ENCODE measurements around the gene THEMIS. TPM values are rescaled to one million over a fixed set of nuclear protein-coding genes. Genes with fewer than 3 reads are reported as not detected.

THEMIS gene
- total and polyA plus RNA-seq, 2 of the 4 experiments (the other 2 are of a cell fraction), result not detected

DNA sequence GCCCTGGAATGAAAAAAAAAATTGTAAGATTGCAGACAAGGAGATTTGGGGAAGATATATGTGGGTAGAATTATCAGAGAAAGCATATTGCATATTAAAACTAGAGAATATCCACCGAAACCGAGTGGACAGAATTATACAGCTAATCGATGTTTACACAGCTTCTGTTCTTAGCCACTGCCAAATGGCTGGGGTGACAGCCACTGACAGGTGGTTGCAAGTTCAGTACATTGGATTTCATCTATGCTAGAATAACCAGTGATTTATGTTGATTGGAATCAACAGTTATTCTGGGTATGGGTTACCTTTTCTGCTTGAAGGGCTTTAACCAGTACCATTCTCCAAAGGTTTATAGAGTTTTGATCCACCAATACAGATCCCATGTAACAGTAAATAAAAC lies 48.4 kb upstream of the THEMIS start (continued):
- TF ChIP-seq USF2 (IDR thresholded peaks at IDR 0.05; ENCODE audit: low read depth, low read length), result no peak

- intact Hi-C loops (cut with micrococcal nuclease), result no loop called here
- Histone ChIP-seq H2BK5ac (ENCODE audit: low read depth, low read length, poor library complexity, severe bottlenecking) (no peak overlapping the region), H3K9me1 (ENCODE audit: insufficient read depth, low read length) (no peaks in the 10 kb centered on the region), H4K8ac (ENCODE audit: low read depth in 2 of 2, low read length in 2 of 2) (no peak overlapping the region), H3K4me3 (ENCODE audit: insufficient read depth, low read depth, low read length) (no peak overlapping the region), H3K18ac (ENCODE audit: low read depth, low read length) (no peak overlapping the region), H3K4me1 (ENCODE audit: control insufficient read depth, insufficient read depth, low read length) (no peaks in the 10 kb centered on the region), H3K56ac (ENCODE audit: extremely low read depth, insufficient read depth, low read length) (no peak overlapping the region), H4K91ac (ENCODE audit: insufficient read depth, low read depth, low read length) (no peak overlapping the region), H3K9ac (ENCODE audit: low read depth, low read length) (no peak overlapping the region), H3K9me3 (ENCODE audit: control insufficient read depth, insufficient read depth, low read length) (peaks cover 3% of the 10 kb centered on the region; the same call in 1 of the 2 replicates), H3K36me3 (ENCODE audit: control insufficient read depth, insufficient read depth, low read length) (no peaks in the 10 kb centered on the region), H3K4me2 (ENCODE audit: low read depth, low read length) (no peak overlapping the region), H3K79me1 (ENCODE audit: low read depth in 1 of 2, low read length in 2 of 2) (no peaks in the 10 kb centered on the region), H3K23ac (ENCODE audit: low read depth, low read length) (no peak overlapping the region), H2BK120ac (ENCODE audit: low read depth, low read length) (no peak overlapping the region), H4K20me1 (ENCODE audit: insufficient read depth, low read length) (no peaks in the 10 kb centered on the region), H2AFZ (replicated peaks; ENCODE audit: low read length, poor library complexity) (no peak overlapping the region), H3K27me3 (ENCODE audit: control insufficient read depth, insufficient read depth, low read length) (no peaks in the 10 kb centered on the region; the same call in 1 of the 2 replicates), H3K4ac (ENCODE audit: low read depth, low read length) (no peak overlapping the region), H4K5ac (ENCODE audit: low read depth, low read length) (no peak overlapping the region), H2BK20ac (ENCODE audit: low read depth, low read length) (no peak overlapping the region), H3K14ac (replicated peaks; ENCODE audit: low read depth, low read length) (no peak overlapping the region), H2AK5ac (ENCODE audit: low read depth, low read length) (no peak overlapping the region), H2BK15ac (ENCODE audit: low read depth, low read length) (no peak overlapping the region), H2AK9ac (replicated peaks; ENCODE audit: low read depth, low read length, poor library complexity) (no peak overlapping the region), H3K27ac (ENCODE audit: insufficient read depth, low read length) (no peak overlapping the region)
- no CpG with 5 or more reads among the region's 2 CpGs for WGBS, 2 experiments (ENCODE audit: extremely low coverage in 2 of 2, insufficient read length in 1 of 2)
- DNase-seq (no peak), ATAC-seq (ENCODE audit: low read depth) (no peak)
- no TSS peak for BruUV-seq (replicated peaks)
- ChIA-PET CTCF (no interaction called here), POLR2A (ENCODE audit: unreplicated experiment) (no interaction called here)
- in situ Hi-C loops (cut with MboI; ENCODE audit: low sequenced_read_pairs), result no loop called here
- dilution Hi-C loops (cut with HindIII; ENCODE audit: low sequenced_read_pairs, unreplicated experiment), result no loop called here
- no peak for TF ChIP-seq FOS (IDR thresholded peaks at IDR 0.05; ENCODE audit: low read depth, low read length)
- TF ChIP-seq NFE2L2 (IDR thresholded peaks at IDR 0.05; ENCODE audit: low read depth, low read length), result no peak
- TF ChIP-seq SMC3 (IDR thresholded peaks at IDR 0.05; ENCODE audit: low read depth, low read length), result no peak
- no peak for TF ChIP-seq USF2 (IDR thresholded peaks at IDR 0.05; ENCODE audit: low read depth, low read length)
- no peak for TF ChIP-seq BHLHE40 (IDR thresholded peaks at IDR 0.05; ENCODE audit: low read depth, low read length)
- no peak for TF ChIP-seq POLR2A (IDR thresholded peaks at IDR 0.05; ENCODE audit: low read depth, low read length)
- TF ChIP-seq MXI1 (IDR thresholded peaks at IDR 0.05; ENCODE audit: borderline replicate concordance, low read depth, low read length), result no peak
- TF ChIP-seq MAZ (IDR thresholded peaks at IDR 0.05; ENCODE audit: borderline replicate concordance, low read depth, low read length), result no peak
- TF ChIP-seq, protein P1, sequence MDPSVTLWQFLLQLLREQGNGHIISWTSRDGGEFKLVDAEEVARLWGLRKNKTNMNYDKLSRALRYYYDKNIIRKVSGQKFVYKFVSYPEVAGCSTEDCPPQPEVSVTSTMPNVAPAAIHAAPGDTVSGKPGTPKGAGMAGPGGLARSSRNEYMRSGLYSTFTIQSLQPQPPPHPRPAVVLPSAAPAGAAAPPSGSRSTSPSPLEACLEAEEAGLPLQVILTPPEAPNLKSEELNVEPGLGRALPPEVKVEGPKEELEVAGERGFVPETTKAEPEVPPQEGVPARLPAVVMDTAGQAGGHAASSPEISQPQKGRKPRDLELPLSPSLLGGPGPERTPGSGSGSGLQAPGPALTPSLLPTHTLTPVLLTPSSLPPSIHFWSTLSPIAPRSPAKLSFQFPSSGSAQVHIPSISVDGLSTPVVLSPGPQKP (IDR thresholded peaks at IDR 0.05; ENCODE audit: borderline replicate concordance, low read depth, low read length), result no peak
- TF ChIP-seq CTCF (conservative IDR thresholded peaks at IDR 0.05; ENCODE audit: low read depth, low read length), result no peak
- no peak for TF ChIP-seq RFX5 (IDR thresholded peaks at IDR 0.05; ENCODE audit: low read depth, low read length)
- no peak for TF ChIP-seq RCOR1 (IDR thresholded peaks at IDR 0.05; ENCODE audit: insufficient replicate concordance, low read length)
- no peak for TF ChIP-seq RAD21 (IDR thresholded peaks at IDR 0.05; ENCODE audit: low read length)
Measured at GRCh38 chr6:127946388-127946787, 45.5 kb upstream of the THEMIS start.

All from IMR-90 (cell line).